IPS-NIHi7 (cell line): ENCODE measurements around the gene RASSF8.

Experiments
- DNase-seq: peaks from one replicate; pipeline ENCODE4 v3.0.0; 2012; ENCODE audit warnings: mixed read lengths; ENCODE audit errors: extremely low spot score

Gene RASSF8

DNA sequence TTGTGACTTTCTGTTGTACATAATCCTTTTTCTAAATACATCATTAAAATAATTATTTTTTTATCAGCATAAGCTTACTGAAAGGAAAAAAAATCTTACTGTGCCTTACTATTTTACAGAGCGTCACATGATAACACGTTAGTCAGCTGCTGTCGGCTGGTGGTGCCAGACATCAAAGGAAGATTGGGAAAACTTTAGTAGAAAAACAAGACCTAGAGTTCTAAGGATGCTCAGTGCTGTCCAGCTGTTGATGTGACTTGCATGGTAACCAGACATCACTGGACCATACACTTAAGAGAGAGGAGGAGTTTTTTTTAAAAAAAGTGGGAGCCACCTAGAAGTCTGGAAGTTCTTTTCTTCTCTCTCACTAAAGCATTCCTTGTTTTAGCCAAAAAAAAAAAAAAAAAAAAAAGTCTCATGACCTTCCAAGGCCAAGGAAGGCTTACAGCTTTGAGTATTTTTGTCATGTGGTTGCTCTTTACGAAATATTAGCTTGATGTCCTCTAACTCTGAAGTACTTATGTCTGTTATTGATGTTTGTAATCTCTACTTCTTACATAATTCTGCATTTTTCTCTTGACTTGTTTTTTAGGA, 4.5 kb downstream of the RASSF8 start:
- DNase-seq, result no peak

DNA sequence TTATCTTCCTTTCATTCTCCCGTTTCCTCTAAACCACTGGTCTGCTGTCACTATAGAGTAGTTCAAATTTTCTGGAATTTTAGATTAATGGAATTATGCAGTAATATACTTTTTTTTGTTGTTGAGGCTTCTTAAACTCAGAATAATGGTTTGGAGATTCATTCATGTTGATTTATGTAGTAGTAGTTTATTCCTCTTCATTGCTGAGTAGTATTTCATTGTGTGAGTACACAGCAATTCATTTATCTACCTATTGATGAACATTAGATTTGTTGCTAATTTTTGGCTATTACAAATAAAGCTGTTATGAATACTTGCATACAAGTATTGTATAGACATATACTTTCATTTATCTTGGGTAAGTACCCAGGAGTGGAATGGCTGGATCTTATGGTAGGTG, 7.2 kb downstream of the RASSF8 start:
- DNase-seq, result no peak

DNA sequence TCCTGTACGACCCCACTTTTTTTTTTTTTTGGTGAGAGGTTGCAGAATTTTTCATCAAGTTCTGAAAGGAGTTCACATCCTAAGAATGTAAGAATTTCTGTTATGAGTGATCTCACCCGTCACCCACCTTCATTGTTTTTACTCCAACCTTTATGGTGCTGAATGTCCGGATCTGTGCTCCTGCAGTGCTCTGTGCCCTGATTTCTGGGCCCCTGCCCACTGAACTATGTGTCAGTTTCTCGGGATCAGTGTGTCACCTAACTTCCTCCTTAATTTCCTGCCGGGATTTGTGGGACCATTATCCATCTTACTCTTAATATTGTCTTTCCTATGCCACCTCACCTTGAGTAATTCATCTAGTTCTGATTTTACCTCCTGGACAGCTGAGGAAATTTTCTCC, 11.6 kb downstream of the RASSF8 start:
- DNase-seq, result no peak

DNA sequence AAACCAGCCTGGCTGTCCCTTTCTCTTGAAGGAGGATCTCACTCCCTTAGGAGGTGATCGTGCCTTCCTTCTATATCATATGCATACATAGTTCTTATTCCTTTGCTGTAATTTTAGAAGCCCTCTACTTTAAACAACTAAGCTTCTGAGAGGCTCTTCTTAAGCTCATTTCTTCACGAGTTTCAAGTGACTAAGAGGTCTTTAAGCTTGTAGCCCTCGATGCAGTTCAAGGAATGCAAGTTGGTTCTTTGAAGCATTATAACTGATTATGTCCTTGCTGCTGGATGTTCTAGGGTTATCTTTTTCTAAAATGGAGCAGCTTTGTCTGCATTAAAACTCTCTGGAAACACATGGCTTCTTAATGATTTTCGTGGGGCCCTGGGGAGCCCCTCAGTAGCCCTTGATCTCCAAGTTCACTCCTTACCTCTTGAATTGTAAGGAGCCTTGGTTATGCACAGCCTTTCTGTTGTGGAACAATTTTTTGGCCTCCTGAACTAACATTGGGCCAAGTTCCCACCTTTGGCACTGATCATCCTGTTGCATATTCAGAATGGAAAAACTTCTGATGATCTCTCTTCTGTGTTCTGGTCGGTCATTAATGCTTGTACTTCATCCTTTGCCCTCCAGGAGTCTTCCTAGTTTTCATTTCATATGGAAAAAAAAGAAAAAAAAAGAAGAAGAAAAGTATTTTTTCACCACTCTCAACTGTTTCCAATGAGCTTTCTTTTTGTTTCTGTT, 12.6 kb downstream of the RASSF8 start:
- DNase-seq, result no peak

DNA sequence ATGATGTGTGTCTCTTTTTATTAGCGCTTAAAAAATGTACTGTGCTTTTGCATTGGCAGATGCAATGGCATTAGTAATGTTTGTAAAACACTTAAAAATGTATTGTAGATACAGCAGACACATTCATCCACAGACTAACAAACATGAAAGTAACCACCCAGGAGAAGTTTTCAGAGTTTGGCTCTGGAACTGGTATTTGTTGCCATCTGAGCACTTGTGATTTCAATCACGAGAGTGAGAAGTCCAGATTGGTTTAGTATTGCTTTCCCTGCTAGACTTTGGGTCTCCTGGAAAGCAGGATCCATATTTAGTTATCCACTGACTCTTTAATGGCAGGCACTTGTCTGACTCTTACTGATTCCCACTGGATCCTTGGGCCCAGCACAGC, 13.2 kb downstream of the RASSF8 start:
- DNase-seq, result no peak

DNA sequence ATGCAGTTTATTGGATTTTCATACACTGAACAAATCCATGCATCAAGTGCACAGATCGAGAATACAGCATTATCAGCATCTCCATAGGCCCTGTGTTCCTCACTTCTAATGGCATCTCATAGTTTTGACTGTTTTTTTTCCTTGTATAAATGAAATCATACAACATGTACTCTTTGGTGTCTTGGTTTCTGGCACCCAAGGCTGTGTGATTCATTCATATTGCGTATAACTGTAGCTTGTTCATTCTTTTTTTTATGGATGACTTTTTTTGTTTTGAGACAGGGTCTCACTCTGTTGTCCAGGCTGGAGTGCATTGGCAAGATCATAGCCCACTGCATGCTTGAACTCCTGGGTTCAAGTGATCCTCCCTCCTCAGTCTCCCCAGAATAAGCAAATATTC, 14.3 kb downstream of the RASSF8 start:
- DNase-seq, result no peak

DNA sequence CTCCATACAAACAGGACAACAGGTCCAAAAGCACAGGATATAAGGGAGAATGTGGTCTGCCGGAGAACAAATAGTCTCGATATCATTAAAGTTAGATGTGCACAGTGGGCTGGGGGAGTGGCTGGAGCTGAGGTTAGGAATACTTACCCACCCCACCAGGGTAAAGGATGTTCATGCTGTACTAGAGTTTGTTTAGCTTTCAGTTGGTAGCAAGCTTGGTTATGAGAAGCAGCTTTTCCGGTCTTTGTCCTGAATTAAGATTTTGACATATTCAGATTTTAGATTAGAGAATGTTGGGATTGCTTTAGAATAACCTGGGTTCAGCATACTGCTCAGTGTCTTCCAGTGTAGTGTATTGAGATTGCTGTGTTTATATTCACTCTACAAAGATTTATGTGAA, 16.7 kb downstream of the RASSF8 start:
- DNase-seq, result no peak

DNA sequence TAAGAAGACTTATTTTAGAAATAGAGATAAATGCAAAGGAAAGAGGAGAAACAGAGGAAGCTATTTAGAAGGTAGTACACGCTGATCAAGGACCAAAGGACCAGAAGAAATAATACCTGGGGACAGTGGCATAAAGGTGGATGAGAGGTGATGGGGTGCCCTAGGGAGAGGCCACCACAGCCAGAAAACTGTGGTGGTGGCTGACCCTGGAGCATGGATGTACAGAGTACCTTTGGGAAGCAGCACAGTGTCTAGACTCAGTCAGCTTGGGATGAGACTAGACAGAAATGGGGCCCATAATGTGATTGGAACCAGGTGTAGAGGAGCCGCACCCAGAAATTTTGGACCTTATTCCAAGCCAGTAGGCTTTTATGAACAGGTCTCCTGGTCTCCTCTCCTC, 17.2 kb downstream of the RASSF8 start:
- no peak for DNase-seq

DNA sequence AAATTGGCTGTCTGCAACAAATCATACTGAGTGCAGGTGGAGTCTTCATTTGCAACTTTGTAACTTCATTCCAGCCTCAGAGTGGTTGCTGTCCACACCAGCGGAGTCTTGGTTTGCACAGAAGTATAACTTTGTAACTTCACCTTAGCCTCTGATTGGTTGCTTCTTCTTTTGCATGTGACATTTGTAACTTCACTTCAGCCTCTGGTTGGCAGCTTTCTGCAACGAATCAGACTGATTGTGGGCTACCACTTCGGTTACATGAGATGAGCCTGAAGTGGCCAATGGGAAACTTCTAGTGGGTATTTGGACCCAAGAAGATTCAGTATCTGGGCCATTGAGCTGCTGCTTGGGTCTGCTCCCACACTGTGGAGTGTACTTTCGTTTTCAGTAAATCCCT, 17.8 kb downstream of the RASSF8 start:
- DNase-seq, result no peak

DNA sequence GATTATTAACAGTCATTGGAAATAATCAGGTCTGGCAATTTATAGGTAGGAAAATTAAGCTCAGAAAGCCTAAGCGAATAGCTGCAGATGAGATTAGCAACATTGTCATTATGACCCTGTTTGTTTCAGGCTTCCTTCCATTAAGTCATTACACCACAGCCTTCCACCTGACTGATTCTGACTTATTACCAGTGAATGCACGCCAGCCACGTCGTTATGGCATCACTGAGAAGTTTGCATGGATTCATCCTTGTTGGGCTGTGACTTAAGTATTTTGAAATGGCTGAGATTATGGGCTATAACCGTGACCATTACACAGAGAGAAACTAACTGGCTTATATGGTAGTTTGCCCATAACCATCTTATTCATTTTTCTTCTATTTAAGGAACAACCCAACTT, 18.6 kb downstream of the RASSF8 start:
- DNase-seq, result no peak

DNA sequence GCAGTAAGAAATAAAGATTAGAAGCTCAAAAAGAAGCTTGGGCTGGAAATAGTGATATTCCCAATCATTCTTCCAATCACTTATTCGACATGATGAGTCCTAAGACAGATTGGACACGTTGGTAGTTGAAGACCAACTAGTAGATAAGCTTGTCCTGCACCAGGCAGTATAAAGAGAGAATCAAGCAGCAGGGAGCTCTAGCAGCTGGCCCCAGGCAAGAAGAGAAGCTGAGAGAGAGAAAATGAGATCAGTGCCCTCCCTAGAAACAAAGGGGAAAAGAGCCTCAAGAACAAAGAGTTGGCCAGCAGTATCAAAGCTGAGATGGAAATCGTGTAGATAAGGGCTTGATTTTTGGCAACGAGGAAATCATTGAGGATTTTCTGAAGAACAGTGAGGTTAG, 20.6 kb downstream of the RASSF8 start:
- no peak for DNase-seq

DNA sequence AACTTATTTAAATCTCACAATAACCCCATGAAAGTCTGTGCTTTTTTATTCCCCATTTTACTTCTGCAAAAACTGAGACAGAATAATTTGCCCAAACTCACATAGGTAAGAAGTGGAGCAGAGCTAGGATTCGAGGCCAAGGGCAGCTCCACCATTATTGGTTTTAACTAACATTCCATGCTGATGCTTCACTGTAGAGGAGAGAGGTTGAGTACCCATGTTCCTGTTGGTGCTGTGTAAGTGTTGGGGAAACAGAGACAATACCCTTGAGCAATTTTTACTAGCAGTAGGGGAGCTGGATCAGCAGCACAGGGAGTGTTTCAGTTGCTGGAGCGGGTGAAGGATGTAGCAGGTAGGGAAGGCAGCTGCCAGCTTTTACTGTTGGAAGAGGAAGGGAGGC, 21.1 kb downstream of the RASSF8 start:
- DNase-seq, result no peak

DNA sequence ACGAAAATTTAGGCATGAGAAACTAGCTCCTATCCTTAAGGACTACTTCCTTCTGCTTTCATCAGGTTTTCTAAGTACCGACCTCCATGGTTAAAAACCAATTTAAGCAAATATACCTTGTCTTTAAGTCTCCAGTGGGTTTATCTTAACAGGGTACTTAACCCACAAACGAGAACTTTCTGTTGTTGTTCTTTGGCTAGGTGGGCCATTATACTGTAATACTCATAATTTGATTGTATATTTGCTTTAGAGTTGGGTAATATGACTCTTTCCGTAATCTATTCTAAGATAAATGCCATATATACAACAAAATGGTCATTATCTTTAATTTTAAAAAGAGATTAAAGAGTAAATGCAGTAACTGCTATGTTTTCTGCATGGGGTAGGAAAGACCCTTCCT, 21.6 kb downstream of the RASSF8 start:
- DNase-seq, result no peak

DNA sequence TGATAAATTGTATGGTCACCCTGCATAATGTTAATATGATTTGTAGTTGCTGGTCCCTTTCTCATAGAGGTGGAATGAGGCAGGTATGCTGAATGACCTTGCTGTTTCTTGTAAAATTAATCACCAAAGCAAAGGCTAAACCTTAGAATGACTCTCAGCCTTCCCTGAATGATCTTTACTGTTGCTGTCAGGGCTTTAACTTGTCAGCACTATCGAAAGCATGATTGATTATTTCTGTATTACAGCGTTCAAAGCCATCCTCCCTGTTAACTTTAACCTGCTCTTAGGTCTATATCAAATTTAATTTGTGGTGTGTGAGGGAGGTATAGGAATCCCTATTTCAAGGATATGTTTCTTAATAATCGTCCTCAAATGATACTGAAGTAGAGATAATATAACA, 23.1 kb downstream of the RASSF8 start:
- no peak for DNase-seq

DNA sequence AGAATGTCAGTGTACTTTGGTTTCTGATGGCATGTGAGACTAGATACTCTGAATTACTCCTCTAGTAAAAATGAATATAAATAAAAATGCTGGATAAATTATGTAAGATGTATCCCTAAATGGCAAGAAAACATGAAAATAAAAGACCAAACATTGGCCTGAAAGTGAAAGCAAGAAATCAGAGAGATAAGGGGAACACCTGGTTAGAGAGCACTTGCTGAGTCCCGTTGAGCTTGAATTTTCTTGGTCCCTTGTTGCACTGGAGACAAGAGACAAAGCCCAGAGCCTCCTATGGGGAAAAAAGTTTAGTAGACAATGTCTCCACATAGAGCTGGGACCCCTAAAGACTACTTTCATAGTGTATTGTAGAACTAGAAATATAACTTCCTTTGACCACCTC, 23.9 kb downstream of the RASSF8 start:
- DNase-seq, result no peak

DNA sequence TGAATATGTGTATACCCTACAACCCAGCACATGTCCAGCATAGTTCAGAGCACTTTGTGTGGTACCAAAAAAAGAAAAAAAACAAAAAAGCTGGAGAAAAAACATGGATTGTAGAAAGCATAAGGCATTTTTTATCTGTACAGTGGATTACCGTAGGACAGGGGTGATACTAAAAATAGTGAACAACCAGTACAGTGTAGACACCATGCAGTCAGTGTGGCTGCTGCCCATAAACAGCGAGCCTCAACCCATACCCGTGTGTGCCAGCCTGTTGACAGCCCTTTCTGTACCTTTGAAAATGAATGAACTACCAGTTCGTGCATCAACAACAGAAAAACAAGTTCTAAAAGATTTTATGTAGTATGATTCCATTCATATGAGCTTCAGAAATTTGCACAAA, 25.1 kb downstream of the RASSF8 start:
- no peak for DNase-seq

DNA sequence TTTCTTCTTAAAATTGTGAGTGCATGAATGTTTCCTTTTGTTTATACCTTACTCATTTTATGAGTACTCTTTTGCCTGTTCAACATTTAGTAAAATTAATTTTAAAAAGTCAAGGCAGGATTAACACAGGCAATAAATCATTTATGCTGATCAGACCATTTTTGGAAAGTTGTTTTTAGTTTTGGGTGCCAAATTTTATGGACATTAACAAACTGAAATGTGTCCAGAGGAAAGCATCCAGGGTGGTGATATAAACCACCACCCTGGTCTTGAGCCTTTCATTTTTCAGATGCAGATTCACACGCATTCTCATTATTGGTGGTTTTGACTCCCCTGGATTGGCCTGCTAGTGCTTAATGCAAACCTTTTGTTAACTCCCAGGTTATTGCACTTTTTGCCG, 26.3 kb downstream of the RASSF8 start:
- DNase-seq, result no peak

DNA sequence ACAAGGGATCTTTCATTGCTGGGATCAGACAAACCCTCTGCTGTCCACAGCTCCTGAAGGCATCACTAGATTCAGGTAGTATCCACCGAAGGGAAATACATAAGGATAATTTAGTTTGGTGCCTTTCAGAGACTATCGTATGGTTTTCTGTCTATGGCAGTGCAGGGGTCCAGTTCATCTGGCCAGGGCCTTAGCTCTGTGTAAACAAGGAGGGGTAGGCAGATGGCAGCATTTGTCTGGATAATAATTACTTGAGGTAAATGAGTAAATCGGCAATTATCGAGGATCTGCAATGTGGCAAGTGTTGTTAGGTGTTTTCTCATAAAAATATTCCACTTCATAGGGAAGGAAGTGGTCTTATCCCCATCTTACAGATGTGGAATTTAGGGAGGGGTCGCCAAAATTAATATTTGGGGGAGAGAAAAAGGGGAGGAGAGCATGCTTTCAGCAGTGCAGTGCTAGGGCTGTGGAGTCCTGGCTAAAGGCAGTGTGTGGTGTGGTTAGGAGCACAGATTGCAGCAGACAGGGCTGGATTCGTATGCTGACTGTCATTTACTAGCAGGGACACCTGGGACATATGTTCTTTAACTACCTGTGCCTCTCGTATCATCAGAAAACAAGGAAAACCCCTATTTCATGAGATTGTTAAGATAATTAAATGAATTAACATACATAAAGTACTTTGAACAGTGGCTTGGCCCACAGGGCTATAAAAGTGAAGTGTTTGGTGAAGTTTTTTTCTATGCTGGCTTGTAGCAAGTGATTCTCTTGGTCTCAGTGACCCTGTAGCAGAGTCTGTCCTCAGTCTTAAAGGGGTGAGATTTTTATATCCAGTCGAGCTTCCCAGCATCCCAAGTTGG, 27.1 kb downstream of the RASSF8 start:
- no peak for DNase-seq

DNA sequence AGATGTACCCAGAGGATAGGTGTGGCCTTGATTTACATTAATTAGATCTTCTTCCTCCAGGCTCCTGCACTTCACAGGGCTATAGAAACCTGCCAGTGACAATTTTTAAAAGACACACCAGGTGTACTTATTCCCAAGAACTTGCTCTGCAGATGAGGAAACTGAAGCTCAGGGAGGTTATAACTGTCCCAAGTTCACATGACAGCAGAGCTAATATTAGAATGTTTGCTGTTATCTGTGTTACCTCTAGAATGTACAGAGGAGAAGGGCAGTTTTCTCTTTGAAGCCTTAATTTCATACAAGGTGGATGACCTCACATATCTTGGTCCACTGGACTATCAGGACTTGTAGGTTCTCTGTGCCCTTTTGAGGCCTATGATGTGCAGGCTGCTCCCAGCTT, 27.7 kb downstream of the RASSF8 start:
- no peak for DNase-seq

DNA sequence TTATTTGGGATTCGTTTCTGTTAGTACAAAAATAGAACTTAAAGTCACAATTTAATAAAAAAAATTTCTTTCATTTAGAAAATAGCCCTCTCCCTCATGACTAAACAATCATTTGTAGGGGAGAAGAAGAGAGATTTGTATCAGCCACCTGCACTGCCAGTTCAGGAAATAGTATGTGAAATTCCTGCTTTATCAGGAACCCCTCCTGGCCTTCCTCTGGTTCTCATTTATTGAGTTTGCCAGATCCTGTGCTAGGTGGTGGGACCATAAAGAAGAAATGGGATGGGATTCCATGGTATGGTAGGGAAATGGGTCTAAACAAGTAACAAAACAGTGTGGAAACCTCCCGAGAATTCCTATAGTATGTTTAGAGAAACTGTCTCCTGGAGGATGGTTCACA, 30.0 kb downstream of the RASSF8 start:
- DNase-seq, result no peak

DNA sequence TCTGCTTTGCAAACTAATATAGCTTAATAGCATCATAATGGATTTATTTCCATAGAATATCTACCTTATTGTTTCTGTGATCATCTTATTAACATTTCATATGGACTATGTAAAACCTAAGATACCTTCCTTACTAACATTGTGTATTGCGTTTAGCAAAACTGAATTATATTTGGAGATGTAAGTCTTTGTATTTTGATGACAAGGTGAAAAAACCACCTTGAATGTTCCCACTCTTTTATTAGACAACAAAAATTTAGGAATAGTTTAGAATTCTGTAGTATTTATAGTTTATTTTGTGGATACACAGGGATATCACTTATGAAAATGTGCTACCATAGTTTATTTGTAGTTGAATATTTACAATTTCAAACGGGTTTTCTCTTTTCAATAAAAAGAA, 32.0 kb downstream of the RASSF8 start:
- no peak for DNase-seq

DNA sequence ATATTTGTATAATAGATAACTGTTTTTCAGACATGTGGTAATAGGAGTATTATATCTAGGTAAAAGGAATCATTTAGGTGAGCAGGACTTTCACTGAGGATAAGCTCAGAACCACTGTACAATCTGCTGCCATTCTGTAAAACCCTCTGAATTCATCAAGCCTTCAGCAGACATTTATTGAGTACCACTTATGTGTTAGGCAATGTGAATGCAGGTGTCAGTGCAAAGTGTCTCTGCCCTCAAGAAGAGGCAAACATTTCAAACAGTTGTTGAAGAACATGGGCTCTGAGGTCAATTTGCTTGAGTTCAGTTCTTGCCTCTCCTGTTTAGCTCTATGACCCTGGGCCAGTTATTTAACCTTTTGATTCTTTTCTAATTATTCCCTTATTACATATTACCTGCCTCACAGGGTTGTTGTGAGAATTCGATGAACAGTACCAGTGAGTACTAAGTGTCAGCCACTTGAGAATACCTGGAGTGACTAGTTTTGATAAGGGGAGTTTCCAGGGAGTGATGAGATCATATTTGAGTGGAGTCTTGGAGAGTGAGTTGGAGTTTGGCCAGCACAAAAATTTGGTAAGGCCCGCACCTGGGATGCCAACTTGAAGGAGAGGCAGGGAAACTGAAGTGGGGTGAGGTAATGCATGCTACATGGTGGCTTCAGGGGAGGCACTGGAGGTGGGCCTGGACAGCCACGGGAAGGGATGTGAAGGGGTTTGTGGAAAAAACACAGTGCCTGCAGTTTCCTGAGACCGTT, 33.7 kb downstream of the RASSF8 start:
- DNase-seq, result no peak
